GM19238 (cell line): ENCODE results near the gene ZNF598.

Experiments
- DNase-seq: peaks from one replicate; pipeline ENCODE4 v3.0.0; 2011; ENCODE audit warnings: low spot score; ENCODE audit not compliant: insufficient read length

ZNF598 gene

GRCh38 chr16:2008009-2008526 is 1.6 kb downstream of the ZNF598 start:
- no peak for DNase-seq

DNA sequence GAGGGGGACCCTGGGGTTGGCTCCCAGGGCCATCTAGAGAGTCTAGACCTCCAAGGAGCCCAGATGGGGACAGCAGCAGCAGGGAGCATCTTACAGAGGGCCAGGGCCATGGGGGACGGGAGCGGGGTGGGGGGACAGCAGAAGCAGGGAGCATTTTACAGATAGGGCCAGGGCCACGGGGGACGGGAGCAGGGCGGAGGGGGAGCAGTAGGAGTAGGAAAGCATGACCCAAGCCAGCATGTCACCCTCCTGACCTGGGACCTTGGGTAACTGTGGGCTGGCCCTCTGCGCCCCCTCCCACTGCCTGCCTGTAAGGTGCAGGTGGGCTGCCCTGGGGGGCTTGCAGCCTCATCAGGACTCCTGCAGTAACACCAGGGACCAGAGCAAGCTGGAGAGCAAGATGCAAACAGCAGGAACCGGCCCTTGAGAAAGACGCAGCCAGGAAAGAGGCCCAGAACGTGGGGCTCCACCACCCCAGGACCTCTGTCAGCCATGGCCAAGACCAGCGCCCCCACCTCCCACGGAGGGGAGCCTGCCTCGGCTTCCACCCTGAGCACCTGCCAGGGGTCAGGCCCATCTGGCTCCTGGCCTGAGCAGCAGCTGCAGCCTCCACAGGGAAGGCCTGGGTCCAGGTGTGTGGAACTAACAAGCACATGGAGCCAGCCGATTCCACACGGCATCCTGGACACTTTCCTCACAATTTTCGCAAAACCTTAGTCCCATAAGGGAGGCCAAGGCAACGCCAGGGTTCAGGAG is 2.4 kb downstream of the ZNF598 start:
- DNase-seq, result no peak

- no peak for DNase-seq
Measured at GRCh38 chr16:2006317-2006716, 3.3 kb downstream of the ZNF598 start.

GRCh38 chr16:2005646-2006045 is 4.0 kb downstream of the ZNF598 start:
- DNase-seq, result no peak

- DNase-seq, result no peak
Measured at GRCh38 chr16:2004795-2005517, 4.7 kb downstream of the ZNF598 start.

- DNase-seq, result peak; percentile 98
Measured at GRCh38 chr16:2003827-2004641, 5.6 kb downstream of the ZNF598 start.

DNA sequence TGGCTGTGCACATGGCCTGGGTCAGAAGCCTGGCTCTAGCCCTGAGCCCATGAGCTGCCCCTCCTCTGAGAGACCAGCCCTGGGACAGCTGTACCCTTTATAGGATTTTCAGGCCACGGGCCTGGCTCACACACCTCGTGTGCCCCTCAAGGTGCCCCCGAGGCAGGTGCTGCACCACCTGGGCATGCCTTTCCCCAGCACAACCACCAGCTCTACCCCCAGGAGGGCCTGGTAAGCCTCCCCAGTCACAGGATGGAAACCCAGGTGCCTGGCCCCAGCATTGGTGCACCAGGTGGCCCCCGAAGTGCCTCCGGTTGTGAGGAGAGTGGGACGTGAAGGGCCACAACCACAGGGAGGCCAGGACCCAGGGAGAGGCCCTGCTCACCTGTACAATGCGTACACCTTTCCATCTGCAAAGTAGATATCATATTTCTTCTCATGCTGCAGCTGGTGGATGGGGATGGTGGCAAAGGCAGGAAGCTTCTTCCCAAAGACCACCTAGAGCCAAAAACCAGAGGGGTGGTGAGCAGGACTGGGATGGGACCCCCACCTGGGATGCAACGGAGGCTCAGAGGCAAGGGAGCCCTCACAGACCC is 6.3 kb downstream of the ZNF598 start:
- no peak for DNase-seq

- no peak for DNase-seq
Measured at GRCh38 chr16:2002406-2003230, 7.0 kb downstream of the ZNF598 start.

DNA sequence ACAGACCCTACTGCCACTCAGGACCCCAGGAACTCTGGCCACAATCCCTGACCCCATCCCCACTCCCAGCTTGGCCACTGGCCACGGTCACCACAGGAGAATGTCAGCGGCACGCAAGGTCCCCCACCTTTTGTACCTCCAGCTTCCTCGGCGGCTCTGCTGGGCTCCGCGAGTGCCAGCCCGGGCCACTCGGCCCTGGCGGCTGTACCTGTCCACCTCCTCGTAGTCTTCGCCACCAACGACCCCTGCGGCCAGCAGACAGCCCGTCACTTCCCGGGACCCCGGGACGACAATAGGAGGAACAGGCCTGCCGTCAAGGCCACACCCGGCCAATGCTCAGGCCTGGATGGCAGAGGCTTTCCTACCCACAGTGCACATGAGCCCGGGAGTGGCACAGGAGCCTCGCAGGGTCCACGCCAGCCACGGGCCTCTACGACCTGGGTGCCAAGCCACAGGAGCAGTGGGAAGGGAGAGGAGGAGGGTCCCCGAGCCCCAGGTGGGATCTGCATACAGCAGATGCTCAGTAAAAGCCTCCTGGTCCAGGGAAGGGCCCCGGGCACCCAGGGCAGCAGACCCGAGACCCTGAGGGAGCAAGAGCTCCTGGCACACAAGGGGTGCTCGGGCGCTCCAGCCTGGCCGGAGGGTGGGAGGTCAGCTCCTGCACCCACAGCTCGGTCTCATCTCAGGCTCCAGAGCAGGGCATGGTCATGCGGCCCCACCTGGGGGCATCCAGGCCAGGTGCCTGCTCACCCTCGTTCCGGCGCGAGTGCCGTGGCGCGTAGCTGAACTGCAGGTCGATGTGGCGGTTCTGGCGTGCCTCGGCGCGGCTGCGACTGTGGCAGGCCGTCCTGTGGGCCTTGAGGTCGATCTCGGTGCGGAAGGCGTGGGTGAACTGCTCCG is 7.9 kb downstream of the ZNF598 start:
- DNase-seq, result no peak

GRCh38 chr16:2001035-2001434 is 8.6 kb downstream of the ZNF598 start:
- DNase-seq, result no peak

GRCh38 chr16:1999866-2000514 is 9.6 kb downstream of the ZNF598 start:
- no peak for DNase-seq

DNA sequence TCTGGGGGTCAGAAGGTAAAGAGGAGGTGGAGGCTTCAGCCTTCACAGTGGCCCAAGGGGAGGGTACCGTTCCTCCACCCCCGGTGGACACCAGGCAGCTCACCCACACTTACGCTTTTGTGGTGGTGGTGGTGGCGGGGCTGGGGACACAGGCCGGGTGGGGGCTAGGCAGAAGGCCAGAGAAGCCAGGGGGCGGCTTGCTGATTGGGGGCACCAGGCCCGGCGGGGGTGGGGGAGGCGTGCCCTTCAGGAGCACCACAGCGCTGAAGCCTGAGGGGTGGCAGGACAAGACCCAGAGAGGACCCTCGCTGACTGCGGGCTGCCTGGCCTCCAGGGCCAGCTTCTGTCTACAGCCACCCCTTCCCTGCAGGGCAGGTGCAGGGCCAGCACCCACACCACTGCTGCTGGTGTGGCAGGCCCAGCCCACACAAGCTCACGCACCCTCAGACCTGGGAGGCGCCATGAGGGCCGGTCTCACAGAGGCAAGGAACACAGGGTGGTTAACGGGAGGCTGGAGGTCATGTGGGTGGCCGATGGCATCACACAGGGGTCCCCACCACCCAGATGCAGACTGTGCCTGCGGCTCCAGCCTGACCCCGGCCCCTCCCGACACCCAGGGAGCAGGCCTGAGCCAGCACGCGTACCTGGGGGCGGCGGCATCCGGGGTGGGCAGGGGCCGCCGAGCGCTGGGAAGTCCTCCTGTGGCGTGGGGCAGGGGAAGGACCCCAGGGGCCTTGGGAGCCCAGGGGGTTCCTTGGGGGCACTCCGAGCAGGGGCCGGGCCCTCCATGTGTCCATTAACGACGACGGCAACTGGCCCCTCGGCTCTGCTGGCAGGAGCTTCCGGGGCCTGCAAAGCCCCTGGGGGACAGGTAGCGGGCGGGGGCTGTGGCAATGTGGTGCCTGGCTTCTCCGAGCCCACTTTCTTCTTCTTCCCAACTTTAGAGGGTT is 10.5 kb downstream of the ZNF598 start:
- DNase-seq, result no peak

DNA sequence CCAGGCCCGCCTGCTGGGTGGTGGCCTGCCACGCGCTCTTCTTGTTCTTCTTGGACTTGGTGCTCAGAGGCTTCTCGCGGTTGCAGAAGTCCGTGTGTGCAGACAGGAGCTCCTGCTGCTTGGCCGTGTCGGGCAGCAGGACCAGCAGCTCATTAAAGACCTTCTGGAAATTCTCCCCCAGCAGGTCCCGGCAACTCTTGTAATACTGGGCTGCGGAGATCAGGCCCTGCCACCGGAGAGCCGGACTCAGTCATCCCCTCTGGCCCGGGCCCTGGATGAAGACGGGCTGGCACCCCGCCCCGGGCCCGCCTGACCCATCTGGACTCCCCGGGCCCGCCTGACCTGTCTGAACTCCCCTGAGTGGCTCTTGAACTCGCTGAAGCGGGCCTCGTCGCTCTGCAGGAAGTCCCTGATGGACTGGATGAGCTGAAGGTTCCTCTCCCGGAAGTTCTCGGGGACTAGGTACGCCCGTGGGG is 11.2 kb downstream of the ZNF598 start:
- no peak for DNase-seq

DNA sequence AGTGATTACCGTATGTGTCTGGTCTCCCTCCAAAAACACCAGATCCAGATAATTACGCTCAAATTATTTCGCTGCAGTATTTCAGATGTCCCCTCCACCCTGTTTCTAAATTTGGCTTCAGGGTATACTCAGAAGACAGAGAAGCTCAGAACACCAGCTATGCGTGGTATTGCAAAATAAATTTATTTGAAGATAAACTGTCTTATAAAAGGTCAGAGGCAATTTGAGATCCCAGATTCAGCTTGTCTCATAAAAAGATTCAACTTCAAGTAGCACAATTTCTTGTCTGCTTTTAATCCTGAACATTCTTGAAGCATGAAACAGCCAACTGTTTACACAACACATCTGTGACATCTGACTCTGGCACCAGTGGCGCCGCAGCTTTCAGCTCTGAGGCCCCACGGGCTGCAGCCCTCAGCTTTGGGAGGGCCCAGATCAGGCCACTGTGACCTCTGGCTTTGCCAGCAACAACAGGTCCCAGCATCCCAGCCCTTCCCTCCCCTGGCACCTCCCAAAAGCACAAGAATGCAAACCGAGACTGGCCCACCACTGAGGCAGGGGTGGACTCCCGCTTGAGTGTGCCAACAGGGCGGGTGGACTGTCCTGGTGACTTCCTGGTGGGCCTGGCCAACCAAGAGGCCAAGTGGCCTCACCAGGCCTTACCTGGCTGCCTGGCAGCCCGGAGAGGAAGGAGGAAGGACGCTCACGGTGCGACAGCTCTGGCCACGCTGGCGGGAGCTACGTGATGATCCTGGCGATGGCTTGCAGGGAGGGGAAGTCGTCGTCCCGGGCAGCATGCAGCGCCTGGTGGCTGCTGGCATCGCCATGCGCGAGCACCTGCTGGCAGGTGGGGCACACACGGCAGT is 11.9 kb downstream of the ZNF598 start:
- DNase-seq, result no peak

DNA sequence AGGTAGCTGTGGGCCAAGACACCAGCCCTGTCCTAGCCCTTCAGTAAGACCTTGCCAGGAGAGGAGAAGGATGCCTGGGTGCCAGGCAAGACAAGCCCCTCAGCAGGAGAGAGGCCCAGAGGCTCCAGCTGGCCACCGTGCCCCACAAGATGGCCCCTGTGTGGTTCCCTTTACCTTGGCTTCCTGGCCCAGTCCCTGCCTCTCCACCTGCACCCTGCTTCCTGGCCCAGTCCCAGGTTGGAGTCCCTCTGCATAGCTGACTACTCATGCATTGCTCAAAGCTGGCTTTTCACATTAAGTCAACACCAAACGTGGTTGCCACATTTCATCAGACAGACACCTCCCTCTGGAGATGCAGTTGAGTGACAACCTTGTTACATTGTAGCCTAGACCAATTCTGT is 15.9 kb downstream of the ZNF598 start:
- DNase-seq, result no peak

- DNase-seq, result no peak
Measured at GRCh38 chr16:1992704-1993317, 16.8 kb downstream of the ZNF598 start.
